Measurements from ENCODE around the gene CFAP46. TPM values are rescaled to one million over a fixed set of nuclear protein-coding genes. Genes with fewer than 3 reads are reported as not detected.

The CFAP46 gene
- total RNA-seq, 2 experiments from 2014 or later, result not detected

DNA sequence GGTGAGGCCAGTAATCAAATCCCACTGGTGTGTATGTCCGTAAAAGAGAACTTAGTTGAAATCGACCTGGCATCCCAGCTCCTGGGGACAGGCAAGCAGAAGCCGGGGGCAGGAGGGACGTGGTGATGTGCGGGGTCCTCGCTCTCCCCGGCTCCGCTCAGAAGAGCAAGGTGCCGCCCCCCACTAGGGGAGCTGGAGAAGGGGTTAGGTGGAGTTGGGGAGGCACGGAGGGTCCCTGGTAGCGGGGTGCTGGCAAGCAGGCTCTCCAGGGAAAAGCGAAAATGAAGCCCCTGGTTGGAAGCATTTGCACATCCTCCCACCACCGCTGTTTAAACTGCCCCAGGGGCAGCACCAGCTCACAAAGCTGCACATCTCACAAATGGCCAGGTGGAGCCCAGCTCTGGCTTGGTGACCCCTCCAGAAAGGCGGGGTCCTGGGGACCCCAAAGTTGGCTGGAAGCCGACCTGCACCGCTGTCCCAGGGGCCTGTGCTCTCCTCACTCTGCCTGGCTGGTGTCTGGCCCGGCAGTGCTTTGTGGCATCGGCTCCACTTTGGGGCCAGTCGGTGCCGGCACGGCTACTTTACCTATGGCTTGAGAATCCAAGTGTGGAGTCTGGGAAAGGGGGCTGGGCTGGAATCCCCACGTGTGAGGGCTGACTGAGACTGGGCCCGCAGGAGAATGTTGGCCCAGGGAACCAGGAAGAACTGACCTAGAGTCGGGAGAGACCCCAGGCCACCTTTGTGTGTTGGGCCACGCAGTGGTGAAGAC is 2.9 kb upstream of the CFAP46 start:
- Mint-ChIP-seq H3K4me1 (ENCODE audit: low read depth) (peaks cover 2% of the 10 kb centered on the region), H3K27ac (no peak overlapping the region)

DNA sequence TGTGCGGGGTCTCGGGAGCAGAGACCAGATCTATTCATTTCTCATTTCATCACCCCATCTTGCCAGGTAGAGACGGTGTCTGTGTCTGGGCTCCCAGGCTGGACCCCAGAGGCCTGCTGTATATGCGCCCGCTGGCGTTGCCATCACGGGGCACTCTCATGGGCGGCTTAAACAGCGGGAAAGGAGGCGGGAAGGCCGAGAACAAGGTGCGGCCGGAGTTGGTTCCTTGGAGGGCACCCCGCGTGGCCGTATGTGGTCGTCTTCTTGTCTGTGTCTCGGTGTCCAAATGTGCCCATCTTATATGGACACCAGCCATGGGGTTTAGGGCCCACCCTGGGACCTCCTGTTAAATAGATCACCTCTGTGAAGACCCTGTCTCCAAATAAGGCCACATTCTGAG is 2.1 kb upstream of the CFAP46 start:
- peaks cover 2% of the 10 kb centered on the region for H3K4me1 Mint-ChIP-seq (ENCODE audit: low read depth)

More for the DNA sequence above, 2.9 kb upstream of the CFAP46 start:
- ChIA-PET POLR2A (no interaction called here), CTCF (no interaction called here)
- ATAC-seq, result no peak
- Mint-ChIP-seq H3K36me3 (ENCODE audit: low read depth) (no peaks in the 10 kb centered on the region), H3K9me3 (ENCODE audit: insufficient read depth) (no peaks in the 10 kb centered on the region), H3K27me3 (ENCODE audit: low read depth) (peaks cover 25% of the 10 kb centered on the region), H3K4me3 (no peak overlapping the region)
- DNase-seq, result no peak

DNA sequence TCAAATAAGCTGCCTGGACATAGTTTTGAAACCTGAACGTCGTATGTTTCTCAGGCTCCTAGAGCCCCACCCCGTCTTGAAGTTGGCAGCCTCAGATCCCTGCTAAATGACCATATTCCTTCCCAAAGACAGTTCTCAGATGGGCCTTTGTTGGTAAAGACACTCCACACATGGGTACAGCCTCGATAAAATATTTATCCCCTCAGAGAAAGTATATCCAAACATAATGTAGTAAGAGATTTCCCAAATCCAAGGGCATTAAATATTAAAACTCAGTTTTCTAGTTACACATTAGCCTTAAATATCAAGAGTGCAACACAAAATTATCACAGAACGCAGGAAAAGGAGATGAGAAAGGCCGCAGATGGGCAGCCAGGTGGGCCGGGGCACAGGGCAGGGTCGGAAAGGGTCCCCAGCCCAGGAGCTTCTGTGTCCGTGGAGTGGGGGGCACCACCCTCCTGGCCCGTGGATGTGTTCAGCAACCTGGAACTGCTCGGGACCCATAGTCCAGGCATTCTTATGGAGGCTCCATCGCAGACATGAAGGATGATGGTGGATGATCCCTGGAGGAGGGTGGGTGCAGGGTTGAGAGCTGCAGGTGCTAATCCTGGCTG is 1.5 kb upstream of the CFAP46 start:
- no peak overlapping the region for H3K27ac Mint-ChIP-seq

More for the DNA sequence above, 2.1 kb upstream of the CFAP46 start:
- H3K9me3 Mint-ChIP-seq (ENCODE audit: insufficient read depth), result no peaks in the 10 kb centered on the region
- H3K36me3 Mint-ChIP-seq (ENCODE audit: low read depth), result no peaks in the 10 kb centered on the region
- H3K27me3 Mint-ChIP-seq (ENCODE audit: low read depth), result peaks cover 25% of the 10 kb centered on the region
- H3K4me3 Mint-ChIP-seq, result no peak overlapping the region
- no peak for DNase-seq
- ATAC-seq, result no peak
- CTCF ChIA-PET, result no interaction called here
- POLR2A ChIA-PET, result no interaction called here
- no peak overlapping the region for H3K27ac Mint-ChIP-seq

DNA sequence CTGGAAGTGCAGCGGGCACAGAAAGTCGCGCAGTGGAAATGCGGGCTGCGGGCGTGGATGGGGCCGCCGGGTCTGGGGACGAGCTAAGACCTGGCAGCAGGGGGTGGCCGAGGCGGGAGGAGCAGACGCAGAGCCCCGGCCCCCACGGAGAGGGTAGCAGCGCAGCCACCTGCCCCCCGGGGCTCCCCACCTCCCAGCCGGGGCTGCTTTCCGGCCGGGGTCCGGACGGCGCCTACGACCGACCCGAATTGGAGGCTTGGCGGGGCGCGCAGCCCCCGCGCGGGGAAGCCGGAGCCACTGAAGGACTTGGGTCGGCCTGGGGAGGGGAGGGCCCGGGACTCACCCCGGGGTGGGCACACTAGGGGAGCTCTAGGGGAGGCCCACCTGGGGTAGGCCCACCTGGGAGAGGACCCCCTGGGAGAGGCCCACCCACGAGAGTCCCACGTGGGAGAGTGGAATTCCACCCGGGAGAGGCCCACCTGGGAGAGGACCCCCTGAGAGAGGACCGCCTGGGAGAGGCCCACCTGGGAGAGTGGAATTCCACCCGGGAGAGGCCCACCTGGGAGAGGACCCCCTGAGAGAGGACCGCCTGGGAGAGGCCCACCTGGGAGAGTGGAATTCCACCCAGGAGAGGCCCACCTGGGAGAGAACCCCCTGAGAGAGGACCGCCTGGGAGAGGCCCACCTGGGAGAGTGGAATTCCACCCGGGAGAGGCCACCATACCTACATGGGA is 854 bp upstream of the CFAP46 start:
- peaks cover 22% of the 10 kb centered on the region for H3K27me3 Mint-ChIP-seq (ENCODE audit: low read depth)
- no peaks in the 10 kb centered on the region for H3K9me3 Mint-ChIP-seq (ENCODE audit: insufficient read depth)
- peaks cover 2% of the 10 kb centered on the region for H3K4me1 Mint-ChIP-seq (ENCODE audit: low read depth)
- ATAC-seq (no peak), DNase-seq (no peak)
- ChIA-PET POLR2A (no interaction called here), CTCF (no interaction called here)
- no peak overlapping the region for H3K27ac Mint-ChIP-seq
- no peak overlapping the region for H3K4me3 Mint-ChIP-seq
- H3K36me3 Mint-ChIP-seq (ENCODE audit: low read depth), result no peaks in the 10 kb centered on the region

More for the DNA sequence above, 1.5 kb upstream of the CFAP46 start:
- Mint-ChIP-seq H3K4me1 (ENCODE audit: low read depth) (peaks cover 2% of the 10 kb centered on the region), H3K9me3 (ENCODE audit: insufficient read depth) (no peaks in the 10 kb centered on the region), H3K4me3 (no peak overlapping the region), H3K36me3 (ENCODE audit: low read depth) (no peaks in the 10 kb centered on the region), H3K27me3 (ENCODE audit: low read depth) (peaks cover 22% of the 10 kb centered on the region)
- ATAC-seq (no peak), DNase-seq (no peak)
- ChIA-PET CTCF (no interaction called here), POLR2A (no interaction called here)

DNA sequence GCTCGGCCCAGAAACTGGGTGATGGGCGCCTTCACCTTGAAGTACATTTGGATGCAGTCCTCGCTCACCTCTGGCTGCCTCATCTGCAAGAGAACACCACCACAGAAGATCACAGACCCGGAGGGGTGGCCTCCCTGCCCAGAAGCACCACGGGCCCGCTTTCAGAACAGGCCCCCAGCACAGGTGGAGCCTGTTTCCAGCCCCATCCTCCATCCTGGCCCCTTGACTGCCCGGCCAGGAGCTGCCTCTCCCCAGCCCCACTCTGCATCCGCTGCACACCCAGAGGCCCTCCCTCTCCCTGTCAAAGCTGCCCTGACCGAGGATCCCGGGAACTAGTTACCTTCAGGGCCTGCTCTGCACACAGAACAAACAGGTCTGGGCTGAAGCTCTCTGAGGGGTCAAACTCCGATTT is 724 bp downstream of the CFAP46 start:
- peaks cover 22% of the 10 kb centered on the region for H3K27me3 Mint-ChIP-seq (ENCODE audit: low read depth)
- H3K36me3 Mint-ChIP-seq (ENCODE audit: low read depth), result no peaks in the 10 kb centered on the region
- H3K9me3 Mint-ChIP-seq (ENCODE audit: insufficient read depth), result no peaks in the 10 kb centered on the region
- ChIA-PET CTCF (no interaction called here), POLR2A (no interaction called here)
- ATAC-seq, result no peak
- no peak overlapping the region for H3K27ac Mint-ChIP-seq
- peaks cover 2% of the 10 kb centered on the region for H3K4me1 Mint-ChIP-seq (ENCODE audit: low read depth)
- no peak for DNase-seq
- no peak overlapping the region for H3K4me3 Mint-ChIP-seq

DNA sequence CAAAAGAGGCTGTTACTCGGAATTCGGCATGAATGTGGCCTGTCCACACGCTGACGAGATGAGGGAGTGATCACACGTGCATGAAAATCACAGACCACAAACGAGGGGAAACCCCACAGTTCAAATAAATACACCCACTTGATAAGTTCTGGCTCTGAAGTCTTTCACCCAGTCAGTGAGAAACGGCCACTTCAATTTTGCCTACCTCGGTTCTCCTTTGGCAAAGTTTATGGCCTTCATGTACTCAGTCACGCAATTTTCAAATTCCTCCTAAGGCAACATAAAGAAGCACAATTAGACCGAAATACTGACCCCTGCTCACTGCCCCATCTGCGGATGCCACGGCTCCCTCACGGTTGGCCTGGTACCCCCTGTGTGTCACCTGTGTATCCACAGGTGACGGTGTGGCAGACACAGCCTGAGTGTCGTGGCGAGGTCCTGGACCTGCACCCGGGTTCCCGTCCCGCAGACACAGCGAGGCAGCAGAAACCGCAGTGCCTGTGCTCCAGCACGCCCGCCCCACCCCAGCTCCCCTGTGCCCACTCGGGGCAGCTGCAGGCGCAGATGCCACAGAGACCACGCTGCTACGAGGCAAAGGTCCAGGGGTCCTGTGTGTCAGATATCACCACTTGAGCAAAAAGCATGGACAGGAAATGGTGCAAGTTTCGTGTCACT is 1.4 kb downstream of the CFAP46 start:
- CTCF ChIA-PET, result interaction anchor here (1.1 kb wide), 2 partner anchors 21 to 166 kb away, joined by 3 to 5 read pairs; no protein-coding TSS in a partner anchor
- no peaks in the 10 kb centered on the region for H3K36me3 Mint-ChIP-seq (ENCODE audit: low read depth)
- ATAC-seq, result no peak
- no peaks in the 10 kb centered on the region for H3K9me3 Mint-ChIP-seq (ENCODE audit: insufficient read depth)
- H3K27me3 Mint-ChIP-seq (ENCODE audit: low read depth), result peaks cover 22% of the 10 kb centered on the region
- H3K4me1 Mint-ChIP-seq (ENCODE audit: low read depth), result peaks cover 2% of the 10 kb centered on the region
- POLR2A ChIA-PET, result no interaction called here
- no peak for DNase-seq
- H3K4me3 Mint-ChIP-seq, result no peak overlapping the region
- no peak overlapping the region for H3K27ac Mint-ChIP-seq

DNA sequence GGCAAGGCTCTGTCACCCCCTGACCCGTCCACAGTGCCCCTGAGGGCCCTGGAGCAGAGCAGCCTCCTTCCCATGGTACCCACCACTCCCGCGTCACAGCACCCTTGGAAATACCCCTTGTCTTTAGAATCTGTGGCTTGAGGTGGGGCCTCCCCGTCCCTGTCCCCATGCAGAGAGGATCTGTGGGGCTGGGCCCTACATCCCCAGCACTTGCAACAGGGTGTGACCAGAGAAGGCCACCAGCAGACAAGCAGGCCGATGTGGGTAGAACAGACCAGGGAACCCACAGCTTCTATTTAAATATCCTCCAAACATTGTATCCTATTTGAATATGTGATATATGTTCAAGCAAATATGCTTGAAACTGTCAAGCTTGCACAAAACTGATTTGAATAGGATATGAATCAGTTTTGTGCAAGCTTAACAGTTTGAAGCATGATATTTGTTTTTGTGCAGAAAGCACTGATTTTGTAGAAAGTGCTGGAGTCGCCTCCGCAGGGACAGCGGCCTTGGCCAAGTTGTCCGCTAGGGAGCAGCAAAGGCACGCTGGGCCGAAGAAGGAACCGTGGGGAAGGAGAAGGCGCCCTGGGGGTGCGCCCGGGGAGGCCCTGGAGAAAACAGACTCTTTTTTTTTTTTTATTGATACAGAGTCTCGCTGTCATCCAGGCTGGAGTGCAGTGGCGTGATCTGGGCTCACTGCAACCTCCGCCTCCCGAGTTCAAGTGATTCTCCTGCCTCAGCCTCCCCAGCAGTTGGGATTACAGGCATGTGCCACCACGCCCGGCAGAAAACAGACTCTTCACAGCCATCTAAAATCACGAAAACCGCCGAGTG is 2.2 kb downstream of the CFAP46 start:
- CTCF ChIA-PET, result interaction anchor here (0.8 to 1.1 kb wide), 4 partner anchors 10 to 285 kb away, joined by 3 to 9 read pairs (median 4); no protein-coding TSS in a partner anchor
- no peaks in the 10 kb centered on the region for H3K9me3 Mint-ChIP-seq (ENCODE audit: insufficient read depth)
- ATAC-seq, result peak; percentile 54
- no peaks in the 10 kb centered on the region for H3K36me3 Mint-ChIP-seq (ENCODE audit: low read depth)
- peaks cover 22% of the 10 kb centered on the region for H3K27me3 Mint-ChIP-seq (ENCODE audit: low read depth)
- H3K4me1 Mint-ChIP-seq (ENCODE audit: low read depth), result peaks cover 2% of the 10 kb centered on the region
- no peak overlapping the region for H3K27ac Mint-ChIP-seq
- H3K4me3 Mint-ChIP-seq, result no peak overlapping the region
- peak; percentile 59 for DNase-seq
- POLR2A ChIA-PET, result interaction anchor here (0.7 kb wide), 1 partner anchor 249 kb away, joined by 3 read pairs; no protein-coding TSS in a partner anchor

DNA sequence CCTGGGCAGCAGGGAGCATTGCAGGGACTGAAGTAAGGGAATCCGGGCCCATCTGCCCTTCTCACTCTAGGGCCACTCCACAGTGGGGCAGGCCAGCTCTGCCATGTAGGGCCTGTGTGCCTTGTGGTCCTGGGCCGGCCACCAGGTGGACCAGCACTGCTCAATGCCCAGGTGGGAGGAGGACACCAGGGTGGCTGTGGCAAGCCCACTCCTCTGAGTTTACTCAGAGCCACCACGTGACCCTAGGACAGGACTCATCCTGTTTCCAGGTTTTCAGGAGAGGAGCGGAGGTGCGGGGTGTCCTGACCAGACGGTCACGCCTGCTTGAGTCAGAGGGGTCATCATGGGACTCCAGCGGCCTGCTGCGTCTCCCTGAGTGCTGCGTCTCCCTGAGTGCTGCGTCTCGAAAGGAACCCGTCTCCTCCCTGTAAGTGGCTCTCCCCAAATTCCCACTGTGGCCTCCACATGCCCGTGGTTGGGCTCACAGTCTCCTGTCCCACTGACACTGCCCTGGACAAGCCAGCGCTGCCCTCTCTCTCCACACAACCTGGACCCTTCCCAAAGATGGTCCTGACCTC is 2.9 kb downstream of the CFAP46 start:
- Mint-ChIP-seq H3K27ac (no peak overlapping the region), H3K36me3 (ENCODE audit: low read depth) (no peaks in the 10 kb centered on the region), H3K9me3 (ENCODE audit: insufficient read depth) (no peaks in the 10 kb centered on the region), H3K4me1 (ENCODE audit: low read depth) (peaks cover 2% of the 10 kb centered on the region), H3K27me3 (ENCODE audit: low read depth) (peaks cover 19% of the 10 kb centered on the region), H3K4me3 (no peak overlapping the region)
- CTCF ChIA-PET, result interaction anchor here (0.8 to 1.1 kb wide), 4 partner anchors 10 to 285 kb away, joined by 3 to 9 read pairs (median 4); no protein-coding TSS in a partner anchor
- ATAC-seq (no peak), DNase-seq (no peak)
- POLR2A ChIA-PET, result interaction anchor here (0.7 kb wide), 1 partner anchor 250 kb away, joined by 3 read pairs; no protein-coding TSS in a partner anchor

DNA sequence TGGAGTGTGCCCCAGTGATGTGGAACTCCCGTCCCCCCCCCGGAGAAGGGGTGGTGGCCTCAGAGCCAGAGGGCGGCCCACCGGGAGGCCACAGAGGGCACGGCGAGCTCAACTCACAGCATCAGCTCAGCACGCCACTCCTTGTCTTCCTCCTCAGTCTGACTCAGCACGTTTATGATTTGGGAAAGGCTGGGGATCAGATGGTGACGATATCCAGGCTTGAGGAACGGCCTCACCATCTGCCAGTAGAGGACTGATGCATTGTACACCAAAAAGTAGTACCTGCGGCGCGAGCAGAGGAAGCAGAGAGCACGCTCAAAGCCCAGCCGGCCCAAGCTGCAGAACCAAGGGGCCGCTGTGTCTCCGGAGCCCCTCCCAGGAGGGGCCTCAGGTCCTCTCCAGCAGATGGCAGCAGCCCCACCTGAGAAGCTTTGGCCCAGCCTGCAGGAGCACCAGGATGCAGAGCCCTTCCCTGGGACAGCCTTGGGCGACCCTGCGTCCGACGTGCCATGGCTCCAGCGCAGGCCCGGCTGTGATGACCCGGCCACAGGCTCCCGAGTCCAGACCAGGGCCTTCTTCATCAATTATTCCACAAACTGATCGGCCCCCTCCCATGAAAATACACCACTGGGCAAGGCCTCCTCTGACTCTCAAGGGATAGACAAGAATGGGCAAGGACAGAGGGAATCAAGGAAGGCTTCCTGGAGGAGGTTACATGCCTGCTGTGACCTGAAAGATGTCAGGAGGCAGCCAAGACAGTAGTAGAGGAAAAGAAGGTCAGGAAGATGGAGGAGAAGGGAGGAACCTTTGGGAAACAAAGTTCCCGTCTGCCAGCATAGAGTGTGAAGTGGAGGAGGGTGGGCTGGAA is 3.7 kb downstream of the CFAP46 start:
- ATAC-seq, result no peak
- CTCF ChIA-PET, result no interaction called here
- POLR2A ChIA-PET, result no interaction called here

DNA sequence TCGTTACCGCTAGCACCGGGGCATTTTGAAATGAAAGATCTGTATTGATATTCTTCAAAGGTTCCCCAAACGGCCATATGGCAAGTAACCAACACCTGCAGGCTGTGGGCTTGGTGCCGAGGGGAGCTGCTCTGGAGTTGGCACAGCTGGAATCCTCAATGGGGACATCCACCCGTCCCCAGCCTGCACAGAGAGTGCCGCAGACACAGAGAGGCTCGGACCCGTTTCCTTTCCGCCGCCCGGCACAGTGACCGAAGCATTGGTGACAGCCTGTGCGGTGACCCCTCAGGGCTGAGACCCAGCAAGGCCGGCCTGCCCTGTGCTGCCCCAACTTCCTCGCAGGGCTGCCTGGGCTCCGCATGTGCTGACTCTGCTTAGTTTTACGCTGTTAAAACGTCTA is 4.5 kb downstream of the CFAP46 start:
- ATAC-seq (no peak), DNase-seq (no peak)
- H3K4me3 Mint-ChIP-seq, result no peak overlapping the region
- H3K27ac Mint-ChIP-seq, result no peak overlapping the region
- peaks cover 2% of the 10 kb centered on the region for H3K4me1 Mint-ChIP-seq (ENCODE audit: low read depth)
- no peaks in the 10 kb centered on the region for H3K36me3 Mint-ChIP-seq (ENCODE audit: low read depth)
- peaks cover 14% of the 10 kb centered on the region for H3K27me3 Mint-ChIP-seq (ENCODE audit: low read depth)
- POLR2A ChIA-PET, result no interaction called here
- CTCF ChIA-PET, result no interaction called here
- no peaks in the 10 kb centered on the region for H3K9me3 Mint-ChIP-seq (ENCODE audit: insufficient read depth)

More for the DNA sequence above, 3.7 kb downstream of the CFAP46 start:
- peaks cover 16% of the 10 kb centered on the region for H3K27me3 Mint-ChIP-seq (ENCODE audit: low read depth)
- H3K36me3 Mint-ChIP-seq (ENCODE audit: low read depth), result no peaks in the 10 kb centered on the region
- no peak for DNase-seq
- H3K9me3 Mint-ChIP-seq (ENCODE audit: insufficient read depth), result no peaks in the 10 kb centered on the region
- H3K4me3 Mint-ChIP-seq, result no peak overlapping the region
- H3K27ac Mint-ChIP-seq, result no peak overlapping the region
- H3K4me1 Mint-ChIP-seq (ENCODE audit: low read depth), result peaks cover 2% of the 10 kb centered on the region
